SK-N-MC (cell line): Measurements from ENCODE around the gene DLL1.

ENCODE experiments used
- EZH2 ChIP-seq: fragments of 200-600 bp; sonication (generic); IDR thresholded peaks from one replicate; pipeline ENCODE4 v1.6.1; 2017; ENCODE audit warnings: antibody characterized with exemption
- FOXP2 ChIP-seq: optimal IDR thresholded peaks from 2 replicates; pipeline ENCODE3; 2011; ENCODE audit warnings: mild to moderate bottlenecking, moderate library complexity; ENCODE audit not compliant: insufficient read depth; ENCODE audit errors: extremely low read length, control extremely low read depth
- POLR2AphosphoS5 ChIP-seq: IDR thresholded peaks from 2 replicates; pipeline ENCODE4 v1.6.1; 2012; ENCODE audit warnings: mild to moderate bottlenecking, low read depth, low read length, borderline replicate concordance

GRCh38 chr6:170234419-170234818 is 56.5 kb downstream of the DLL1 start:
- TF ChIP-seq POLR2AphosphoS5 (no peak), EZH2 (no peak), FOXP2 (no peak)
